HepG2 (cell line): ENCODE measurements around the gene UNC13D. TPM values are rescaled to one million over a fixed set of nuclear protein-coding genes. Genes with fewer than 3 reads are reported as not detected.
A peak's percentile ranks its signal among the peaks of the same experiment; 100 is the strongest.

ENCODE experiments used
- ARID4A ChIP-seq: sonication (generic); formaldehyde crosslinking; IDR thresholded peaks from 2 replicates; pipeline ENCODE4 v1.5.0; 2020; ENCODE audit warnings: mild to moderate bottlenecking, missing genetic modification reagents, borderline replicate concordance
- CERS6 ChIP-seq: sonication (generic); formaldehyde crosslinking; IDR thresholded peaks from 2 replicates; pipeline ENCODE4 v1.5.0; 2020; ENCODE audit warnings: missing genetic modification reagents
- EHMT2 ChIP-seq: fragments of 200-600 bp; sonication (generic); IDR thresholded peaks from 2 replicates; pipeline ENCODE4 v1.7.0; 2017; ENCODE audit warnings: antibody characterized with exemption, low read depth, low read length, borderline replicate concordance
- FUBP1 ChIP-seq: sonication (generic); formaldehyde crosslinking; IDR thresholded peaks from 2 replicates; pipeline ENCODE4 v1.5.1; 2020; ENCODE audit warnings: missing genetic modification reagents, mild to moderate bottlenecking, borderline replicate concordance
- IKZF1 ChIP-seq: fragments of 450-650 bp; IDR thresholded peaks from 2 replicates; pipeline ENCODE4 v1.7.1; 2016
- KDM1A ChIP-seq: IDR thresholded peaks from 2 replicates; pipeline ENCODE4 v1.6.1; 2016; ENCODE audit warnings: missing compliant biosample characterization
- MYC ChIP-seq: sonication (generic); formaldehyde crosslinking; IDR thresholded peaks from 2 replicates; pipeline ENCODE4 v1.9.0; 2021; ENCODE audit warnings: missing genetic modification reagents, borderline replicate concordance
- NFRKB ChIP-seq: fragments of 450-650 bp; IDR thresholded peaks from 2 replicates; pipeline ENCODE4 v1.6.1; 2017
- PHF21A ChIP-seq: sonication (generic); formaldehyde crosslinking; IDR thresholded peaks from 2 replicates; pipeline ENCODE4 v1.5.0; 2020; ENCODE audit warnings: mild to moderate bottlenecking, missing genetic modification reagents
- REPIN1 ChIP-seq: sonication (generic); formaldehyde crosslinking; IDR thresholded peaks from 2 replicates; pipeline ENCODE4 v1.8.0; 2022; ENCODE audit warnings: missing genetic modification reagents, low read depth, mild to moderate bottlenecking, borderline replicate concordance
- SETDB1 ChIP-seq: sonication (generic); formaldehyde crosslinking; IDR thresholded peaks from 2 replicates; pipeline ENCODE4 v1.5.1; 2020; ENCODE audit warnings: missing genetic modification reagents, mild to moderate bottlenecking, borderline replicate concordance
- SNAPC2 ChIP-seq: sonication (generic); formaldehyde crosslinking; IDR thresholded peaks from 2 replicates; pipeline ENCODE4 v1.8.1; 2022; ENCODE audit warnings: mild to moderate bottlenecking, missing genetic modification reagents
- SRF ChIP-seq: IDR thresholded peaks from 2 replicates; pipeline ENCODE4 v1.6.1; 2011; ENCODE audit warnings: mild to moderate bottlenecking, low read depth, low read length, moderate library complexity
- TFAP4 ChIP-seq: sonication (generic); IDR thresholded peaks from 2 replicates; pipeline ENCODE4 v1.6.1; 2016; ENCODE audit warnings: low read depth, borderline replicate concordance
- THAP8 ChIP-seq: sonication (generic); formaldehyde crosslinking; IDR thresholded peaks from 2 replicates; pipeline ENCODE4 v1.5.1; 2020; ENCODE audit warnings: missing genetic modification reagents, mild to moderate bottlenecking, borderline replicate concordance
- ZEB1 ChIP-seq: IDR thresholded peaks from 2 replicates; pipeline ENCODE4 v1.6.1; 2012; ENCODE audit warnings: mild to moderate bottlenecking, low read depth, inconsistent platforms; ENCODE audit not compliant: insufficient replicate concordance
- ZNF362 ChIP-seq: sonication (generic); formaldehyde crosslinking; IDR thresholded peaks from 2 replicates; pipeline ENCODE4 v1.4.0; 2020; ENCODE audit warnings: missing genetic modification reagents, mild to moderate bottlenecking, borderline replicate concordance
- ZNF589 ChIP-seq: sonication (generic); formaldehyde crosslinking; conservative IDR thresholded peaks from 2 replicates; pipeline ENCODE4 v1.8.0; 2022; ENCODE audit warnings: mild to moderate bottlenecking, moderate library complexity, missing genetic modification reagents
- polyA plus RNA-seq, 8 experiments: library from polyadenylated mRNA; depleted of rRNA in 3 of 8; stranded (reverse) in 7 of 8; unstranded in 1 of 8; fragments of >200 nt; fragmentation: Illumina TruSeq in 4 of 8; extraction: Trizol in 4 of 8; gene quantifications; 2 replicates each; pipeline versions ENCODE4 v1.2.1 to v1.2.3, GENCODE V29; 2011 to 2016; ENCODE audit warnings: low read depth in 4 of 8, missing spikeins in 1 of 8, mixed read lengths in 1 of 8; ENCODE audit not compliant: insufficient read depth in 1 of 8
- total RNA-seq, 5 experiments: library from RNA; depleted of rRNA; stranded (reverse); fragments of >200 nt; fragmentation: Illumina TruSeq; extraction: Trizol; gene quantifications; 2 replicates each; pipeline ENCODE4 v1.2.3, GENCODE V29; 2016; ENCODE audit warnings: low read depth in 1 of 5

UNC13D gene
- total and polyA plus RNA-seq, 2 of the 13 experiments (the other 11 are each of a cell fraction or from before 2014, with no cell fraction given), result 29.7 to 42.7 TPM

GRCh38 chr17:75892556-75893224 is 48.5 kb upstream of the UNC13D start (continued):
- TF ChIP-seq ARID4A (peak; percentile 38), REPIN1 (CRISPR knock-in tag) (no peak), CERS6 (CRISPR knock-in tag) (no peak), FUBP1 (CRISPR knock-in tag) (no peak; the same call in 1 of the 2 replicates), IKZF1 (no peak), NFRKB (no peak), SETDB1 (CRISPR knock-in tag) (no peak), ZNF589 (CRISPR knock-in tag) (peak; percentile 11; the same call in 1 of the 2 replicates), ZNF362 (CRISPR knock-in tag) (no peak), PHF21A (CRISPR knock-in tag) (peak; percentile 93), ZEB1 (peak; percentile 44), MYC (CRISPR knock-in tag) (peak; percentile 58), KDM1A (CRISPR knock-in tag) (no peak), THAP8 (CRISPR knock-in tag) (no peak), TFAP4 (peak; percentile 93), EHMT2 (no peak), SRF (no peak), SNAPC2 (no peak)
